Spleen (tissue), 11 donors: Measurements from ENCODE around the gene C19orf85. TPM values are rescaled to one million over a fixed set of nuclear protein-coding genes. Genes with fewer than 3 reads are reported as not detected.

Experiments used
- DNase-seq: peaks from one replicate; pipeline ENCODE4 v3.0.0-alpha.2; 2020
- H3K27ac ChIP-seq, 8 donors: fragments of 200-600 bp; sonication (generic) in 7 of 8; 1 replicate in 4 of 8; 2 replicates in 4 of 8; pipeline versions ENCODE4 v1.5.0 to v1.8.0; 2016 to 2021; ENCODE audit warnings: inconsistent platforms in 4 of 8, mild to moderate bottlenecking in 4 of 8, moderate library complexity in 1 of 8
- H3K27me3 ChIP-seq, 7 donors: fragments of 200-600 bp; sonication (generic) in 6 of 7; replicated peaks in 1 of 7; 1 replicate in 4 of 7; 2 replicates in 3 of 7; pipeline versions ENCODE4 v1.5.0 to v1.8.0; 2016 to 2021; ENCODE audit warnings: inconsistent platforms in 3 of 7, mild to moderate bottlenecking in 1 of 7
- H3K36me3 ChIP-seq, 6 donors: fragments of 200-600 bp; sonication (generic) in 5 of 6; 1 replicate in 4 of 6; 2 replicates in 2 of 6; pipeline versions ENCODE4 v1.5.0 to v1.8.0; 2016 to 2021; ENCODE audit warnings: inconsistent platforms in 2 of 6
- H3K4me1 ChIP-seq, 6 donors: fragments of 200-600 bp; sonication (generic) in 5 of 6; 1 replicate in 3 of 6; 2 replicates in 3 of 6; pipeline versions ENCODE4 v1.5.0 to v1.8.0; 2016 to 2021; ENCODE audit warnings: inconsistent platforms in 3 of 6
- H3K4me3 ChIP-seq, 8 donors: fragments of 200-600 bp; sonication (generic) in 7 of 8; 1 replicate in 4 of 8; 2 replicates in 4 of 8; pipeline versions ENCODE4 v1.5.0 to v1.8.0; 2016 to 2021; ENCODE audit warnings: inconsistent platforms in 4 of 8, mild to moderate bottlenecking in 4 of 8, moderate library complexity in 2 of 8
- H3K9me3 ChIP-seq, 8 donors: fragments of 200-600 bp; sonication (generic) in 7 of 8; 1 replicate in 4 of 8; 2 replicates in 4 of 8; pipeline versions ENCODE4 v1.5.0 to v1.8.0; 2016 to 2021; ENCODE audit warnings: inconsistent platforms in 4 of 8
- POLR2A ChIP-seq, 3 donors: fragments of 450-650 bp; IDR thresholded peaks; one replicate each; pipeline ENCODE4 v1.5.1; 2017; ENCODE audit warnings: antibody characterized with exemption in 3 of 3, mild to moderate bottlenecking in 1 of 3
- POLR2AphosphoS5 ChIP-seq, 3 donors: sonication (generic); formaldehyde crosslinking; IDR thresholded peaks; one replicate each; pipeline ENCODE4 v1.5.1; 2017; ENCODE audit warnings: antibody characterized with exemption in 3 of 3
- WGBS, 5 donors: extraction: QIAGEN DNeasy Blood & Tissue Kit in 3 of 5; methylation state at CpG; one replicate each; pipeline versions ENCODE4 v1.1.5 to v1.1.7; 2013 to 2018; 5-methylcytosine and 5-hydroxymethylcytosine counted together
- intact Hi-C: fragments of 100-400 bp; cut with DNase I; formaldehyde crosslinking; loops from one replicate; pipeline ENCODE4 v1.15.0; 2023; ENCODE audit warnings: low total_unique reads
- polyA plus RNA-seq, 3 donors: library from polyadenylated mRNA; stranded (reverse); fragments of 200-250 nt; gene quantifications; one replicate each; pipeline ENCODE4 v1.2.1, GENCODE V29; 2013
- total RNA-seq, 7 donors: library from RNA; depleted of rRNA in 3 of 7; stranded (reverse); fragments of >200 nt in 3 of 7; fragmentation: NEBNext Ultra II Directional in 4 of 7; extraction: Animal tissue kit (Norgen Biotek cat#: 25700) in 4 of 7; gene quantifications; one replicate each; pipeline versions ENCODE4 v1.1.0 to v1.2.1, GENCODE V29; 2016 to 2021
- TF ChIP-seq, protein P1 (sequence below), 11 experiments: fragments of 200-600 bp in 7 of 11; fragments of 450-650 bp in 4 of 11; sonication (generic) in 4 of 11; IDR thresholded peaks in 8 of 11; conservative IDR thresholded peaks in 3 of 11; 1 replicate in 7 of 11; 2 replicates in 4 of 11; pipeline versions ENCODE4 v1.4.0 to v1.8.0; 2016 to 2021; ENCODE audit warnings: antibody characterized with exemption in 11 of 11, inconsistent platforms in 4 of 11, mild to moderate bottlenecking in 1 of 11
- donor health status: healthy with polysubstance abuse.
- donor health status: DM: no; HTN: no; CAD: no; lungs with moderate emphysema.
- donor health status: DM: no; HTN: no; CAD: no.
- donor health status: Bipolar disorder and iron deficiency.
- donor health status: healthy.
- donor health status: DM: no; HTN: no; CAD: no.
- donor health status: DM: yes; HTN: yes; CAD: no.

The C19orf85 gene
- total and polyA plus RNA-seq, 10 donors = not detected

DNA sequence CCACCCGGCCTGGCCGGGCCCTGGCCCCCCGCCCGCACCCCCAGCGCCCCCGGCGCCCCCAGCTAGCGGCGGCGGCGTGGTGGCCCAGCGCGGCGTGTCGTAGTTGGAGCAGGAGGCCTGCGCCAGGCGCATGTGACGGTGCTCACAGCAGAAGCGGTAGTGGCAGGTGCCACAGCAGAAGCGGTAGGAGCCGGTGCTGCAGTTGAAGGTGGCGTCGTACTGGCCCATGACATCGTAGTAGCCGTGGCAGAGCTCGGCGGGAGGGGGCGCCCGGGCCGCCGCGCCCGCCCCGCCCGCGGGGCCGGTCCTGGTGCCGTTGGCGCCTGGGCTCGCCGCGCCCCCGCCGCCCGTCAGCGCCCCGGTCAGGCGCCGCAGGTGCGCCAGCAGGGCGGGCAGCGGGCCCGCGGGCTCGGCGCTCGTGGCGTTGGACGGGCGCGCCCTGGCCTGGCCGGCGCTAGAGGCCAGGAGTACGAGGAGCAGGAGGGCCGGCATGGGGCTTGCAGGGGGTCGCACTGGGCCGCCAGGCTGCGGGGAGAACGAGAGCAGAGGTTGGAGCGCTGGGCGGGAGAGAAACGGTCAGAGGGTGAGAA, 22.1 kb downstream of the C19orf85 start:
- H3K36me3 ChIP-seq = no peaks in the 10 kb centered on the region
- no peak for DNase-seq
- H3K4me1 ChIP-seq = peaks cover 11 to 35% (median 26%) of the 10 kb centered on the region in 6 donors
- H3K4me3 ChIP-seq = peak overlapping the region in 1 of 8 donors; percentile 49
- H3K27me3 ChIP-seq = peaks cover 7 to 100% (median 75%) of the 10 kb centered on the region in 7 donors
- no peak overlapping the region for H3K27ac ChIP-seq
- H3K9me3 ChIP-seq = no peaks in the 10 kb centered on the region
- WGBS, 5 donors = 1 to 4% (median 2%) methylated on average over 14 to 72 of the region's 72 CpGs
- no peak for TF ChIP-seq POLR2A (IDR thresholded peaks at IDR 0.05)
- no peak for TF ChIP-seq POLR2AphosphoS5 (IDR thresholded peaks at IDR 0.05)
- TF ChIP-seq, protein P1, sequence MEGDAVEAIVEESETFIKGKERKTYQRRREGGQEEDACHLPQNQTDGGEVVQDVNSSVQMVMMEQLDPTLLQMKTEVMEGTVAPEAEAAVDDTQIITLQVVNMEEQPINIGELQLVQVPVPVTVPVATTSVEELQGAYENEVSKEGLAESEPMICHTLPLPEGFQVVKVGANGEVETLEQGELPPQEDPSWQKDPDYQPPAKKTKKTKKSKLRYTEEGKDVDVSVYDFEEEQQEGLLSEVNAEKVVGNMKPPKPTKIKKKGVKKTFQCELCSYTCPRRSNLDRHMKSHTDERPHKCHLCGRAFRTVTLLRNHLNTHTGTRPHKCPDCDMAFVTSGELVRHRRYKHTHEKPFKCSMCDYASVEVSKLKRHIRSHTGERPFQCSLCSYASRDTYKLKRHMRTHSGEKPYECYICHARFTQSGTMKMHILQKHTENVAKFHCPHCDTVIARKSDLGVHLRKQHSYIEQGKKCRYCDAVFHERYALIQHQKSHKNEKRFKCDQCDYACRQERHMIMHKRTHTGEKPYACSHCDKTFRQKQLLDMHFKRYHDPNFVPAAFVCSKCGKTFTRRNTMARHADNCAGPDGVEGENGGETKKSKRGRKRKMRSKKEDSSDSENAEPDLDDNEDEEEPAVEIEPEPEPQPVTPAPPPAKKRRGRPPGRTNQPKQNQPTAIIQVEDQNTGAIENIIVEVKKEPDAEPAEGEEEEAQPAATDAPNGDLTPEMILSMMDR (IDR thresholded peaks at IDR 0.05 in 8 of 11, conservative IDR thresholded peaks at IDR 0.05 in 3 of 11) = no peak
- intact Hi-C loops = no loop called here

DNA sequence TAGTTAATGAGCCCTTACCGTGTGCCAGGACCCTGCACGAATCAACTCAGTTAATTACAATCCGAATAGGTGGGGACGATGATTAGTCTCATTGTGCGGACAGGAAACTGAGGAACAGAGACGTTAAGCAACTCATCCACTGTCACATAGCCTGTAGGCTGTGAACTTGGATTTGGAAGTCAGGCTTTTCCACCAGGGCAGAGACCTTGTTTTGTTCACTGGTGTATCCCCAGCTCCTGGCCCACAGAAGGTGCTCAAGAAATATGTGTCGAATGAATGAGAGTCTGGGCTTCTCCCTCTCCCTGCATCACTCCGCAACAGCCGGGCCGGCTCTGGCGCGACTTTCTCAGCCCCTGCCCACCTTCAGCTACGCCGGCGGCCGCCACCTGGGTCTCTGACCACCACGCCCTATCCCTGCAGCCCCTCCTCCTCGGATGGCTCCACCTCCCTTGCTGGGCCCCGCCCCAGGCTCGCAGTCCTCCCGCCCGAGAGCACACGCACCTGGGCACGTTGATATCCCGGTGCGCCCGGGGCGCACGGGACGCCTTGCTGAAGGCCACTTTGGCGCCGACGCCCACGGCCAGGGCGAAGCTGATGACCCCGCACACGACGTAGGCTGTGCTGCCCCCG, 22.7 kb downstream of the C19orf85 start:
- intact Hi-C loops = no loop called here
- peaks cover 11 to 35% (median 26%) of the 10 kb centered on the region in 6 donors for H3K4me1 ChIP-seq
- H3K36me3 ChIP-seq = no peaks in the 10 kb centered on the region
- WGBS, 5 donors = 2 to 18% (median 4%) methylated on average over 5 to 39 of the region's 39 CpGs
- TF ChIP-seq, protein P1 (IDR thresholded peaks at IDR 0.05 in 8 of 11, conservative IDR thresholded peaks at IDR 0.05 in 3 of 11) = no peak
- TF ChIP-seq POLR2AphosphoS5 (IDR thresholded peaks at IDR 0.05) (no peak), POLR2A (IDR thresholded peaks at IDR 0.05) (no peak)
- no peaks in the 10 kb centered on the region for H3K9me3 ChIP-seq
- H3K4me3 ChIP-seq = peak overlapping the region in 1 of 8 donors; percentile 49
- no peak for DNase-seq
- H3K27ac ChIP-seq = no peak overlapping the region
- peaks cover 7 to 100% (median 82%) of the 10 kb centered on the region in 7 donors for H3K27me3 ChIP-seq

- 3 to 6% (median 3%) methylated on average over 21 of the region's 21 CpGs for WGBS, 5 donors
- TF ChIP-seq, protein P1 (IDR thresholded peaks at IDR 0.05 in 8 of 11, conservative IDR thresholded peaks at IDR 0.05 in 3 of 11) = no peak
- TF ChIP-seq POLR2A (IDR thresholded peaks at IDR 0.05) = no peak
- TF ChIP-seq POLR2AphosphoS5 (IDR thresholded peaks at IDR 0.05) = no peak
- Histone ChIP-seq H3K4me3 (peak overlapping the region in 1 of 8 donors; percentile 49), H3K9me3 (no peaks in the 10 kb centered on the region), H3K4me1 (peaks cover 11 to 35% (median 26%) of the 10 kb centered on the region in 6 donors), H3K27ac (no peak overlapping the region), H3K36me3 (no peaks in the 10 kb centered on the region), H3K27me3 (peaks cover 7 to 100% (median 83%) of the 10 kb centered on the region in 7 donors)
- intact Hi-C loops = no loop called here
- no peak for DNase-seq
Observed at GRCh38 chr19:55441319-55441691, 23.2 kb downstream of the C19orf85 start.

GRCh38 chr19:55440411-55441105, 24.0 kb downstream of the C19orf85 start:
- 7 to 15% (median 11%) methylated on average over 36 to 39 of the region's 39 CpGs for WGBS, 5 donors
- peaks cover 7 to 100% (median 88%) of the 10 kb centered on the region in 7 donors for H3K27me3 ChIP-seq

More at GRCh38 chr19:55440411-55441105, 24.0 kb downstream of the C19orf85 start:
- Histone ChIP-seq H3K36me3 (no peaks in the 10 kb centered on the region), H3K9me3 (no peaks in the 10 kb centered on the region), H3K4me1 (peaks cover 11 to 35% (median 26%) of the 10 kb centered on the region in 6 donors), H3K27ac (no peak overlapping the region), H3K4me3 (peak overlapping the region in 1 of 8 donors; percentile 21)
- no peak for TF ChIP-seq POLR2AphosphoS5 (IDR thresholded peaks at IDR 0.05)
- no peak for TF ChIP-seq POLR2A (IDR thresholded peaks at IDR 0.05)
- TF ChIP-seq, protein P1 (IDR thresholded peaks at IDR 0.05 in 8 of 11, conservative IDR thresholded peaks at IDR 0.05 in 3 of 11) = no peak
- DNase-seq = no peak
- intact Hi-C loops = no loop called here
